Neural progenitor cell (in vitro differentiated cells): Measurements from ENCODE around the gene PVR.

Experiments
- CTCF ChIP-seq: fragments of 200-600 bp; sonication (generic); IDR thresholded peaks from 2 replicates; pipeline ENCODE4 v1.5.1; 2017; ENCODE audit warnings: antibody characterized with exemption, mild to moderate bottlenecking
- EZH2 ChIP-seq: fragments of 200-600 bp; sonication (generic); IDR thresholded peaks from 2 replicates; pipeline ENCODE4 v1.6.1; 2017; ENCODE audit warnings: antibody characterized with exemption, mild to moderate bottlenecking, moderate library complexity
- EZH2phosphoT487 ChIP-seq: fragments of 200-600 bp; sonication (generic); IDR thresholded peaks from 2 replicates; pipeline ENCODE4 v1.6.1; 2017; ENCODE audit warnings: antibody characterized with exemption

GRCh38 chr19:44664976-44665375 is 21.3 kb downstream of the PVR start:
- TF ChIP-seq CTCF (no peak), EZH2 (no peak), EZH2phosphoT487 (no peak)
